ENCODE results near the gene XPC.

- no peak for TF ChIP-seq TAF1 (IDR thresholded peaks at IDR 0.05; ENCODE audit: borderline replicate concordance, low read depth, low read length)
- TF ChIP-seq RFX5 (IDR thresholded peaks at IDR 0.05; ENCODE audit: low read length): no peak
- TF ChIP-seq POLR2AphosphoS5 (IDR thresholded peaks at IDR 0.05; ENCODE audit: low read depth, low read length): no peak
- no peak for TF ChIP-seq CTCF (IDR thresholded peaks at IDR 0.05)
- no peak for TF ChIP-seq TCF12 (IDR thresholded peaks at IDR 0.05)
Measured at GRCh38 chr3:14133876-14134275, 44.5 kb downstream of the XPC start.

Data from SK-N-SH (cell line).